Keratinocyte (primary cell): ENCODE data around the gene RASGEF1B. TPM values are rescaled to one million over a fixed set of nuclear protein-coding genes. Genes with fewer than 3 reads are reported as not detected.

Experiments used
- DNase-seq: peaks from one replicate; pipeline ENCODE4 v3.0.0-alpha.2; 2011; ENCODE audit warnings: low read depth, missing footprints, low spot score
- FAIRE-seq: peaks from 2 replicates; lab custom pipeline; 2011; peaks lifted over from hg19 to GRCh38; lab: Jason Lieb, UNC
- H2AFZ ChIP-seq: 2 replicates; pipeline ENCODE4 v1.6.0; 2012; ENCODE audit warnings: low read length, control low read depth, inconsistent platforms; ENCODE audit not compliant: control insufficient read depth
- H3K27ac ChIP-seq: 2 replicates; pipeline ENCODE4 v1.5.1; 2011; ENCODE audit warnings: low read length; ENCODE audit not compliant: control insufficient read depth, insufficient read depth
- H3K27me3 ChIP-seq: 3 replicates; pipeline ENCODE4 v1.6.0; 2011; ENCODE audit warnings: low read length; ENCODE audit not compliant: control insufficient read depth, insufficient read depth; ENCODE audit errors: extremely low read depth
- H3K36me3 ChIP-seq, 2 experiments: 2 replicates in 1 of 2; 3 replicates in 1 of 2; pipeline ENCODE4 v1.5.1; 2011; ENCODE audit warnings: low read length in 2 of 2, mild to moderate bottlenecking in 1 of 2; ENCODE audit not compliant: control insufficient read depth in 2 of 2, insufficient read depth in 2 of 2; ENCODE audit errors: extremely low read depth in 1 of 2
- H3K4me1 ChIP-seq: 3 replicates; pipeline ENCODE4 v1.5.1; 2011; ENCODE audit warnings: low read length; ENCODE audit not compliant: control insufficient read depth, insufficient read depth; ENCODE audit errors: extremely low read depth
- H3K4me2 ChIP-seq: 3 replicates; pipeline ENCODE4 v1.6.0; 2011; ENCODE audit warnings: low read depth, low read length; ENCODE audit not compliant: control insufficient read depth, insufficient read depth; ENCODE audit errors: extremely low read depth
- H3K4me3 ChIP-seq, 3 experiments: fragments of 200-600 bp in 1 of 3; sonication (generic) in 1 of 3; 2 replicates in 2 of 3; 3 replicates in 1 of 3; pipeline ENCODE4 v1.5.1; 2011 to 2016; ENCODE audit warnings: low read length in 3 of 3, mild to moderate bottlenecking in 3 of 3, control low read depth in 2 of 3, inconsistent platforms in 1 of 3, low read depth in 1 of 3, mixed read lengths in 1 of 3, mixed run types in 1 of 3, moderate library complexity in 1 of 3; ENCODE audit not compliant: control insufficient read depth in 2 of 3, insufficient read depth in 2 of 3; ENCODE audit errors: extremely low read depth in 1 of 3
- H3K79me2 ChIP-seq: 2 replicates; pipeline ENCODE4 v1.6.0; 2012; ENCODE audit warnings: low read length; ENCODE audit not compliant: control insufficient read depth, insufficient read depth
- H3K9ac ChIP-seq: 3 replicates; pipeline ENCODE4 v1.6.0; 2011; ENCODE audit warnings: low read length; ENCODE audit not compliant: control insufficient read depth, insufficient read depth; ENCODE audit errors: extremely low read depth
- H3K9me1 ChIP-seq: 3 replicates; pipeline ENCODE4 v1.6.0; 2011; ENCODE audit warnings: low read length; ENCODE audit not compliant: control insufficient read depth, insufficient read depth; ENCODE audit errors: extremely low read depth
- H3K9me3 ChIP-seq: 2 replicates; pipeline ENCODE4 v1.5.1; 2012; ENCODE audit warnings: low read depth, low read length; ENCODE audit not compliant: control insufficient read depth
- H4K20me1 ChIP-seq: 3 replicates; pipeline ENCODE4 v1.6.0; 2011; ENCODE audit warnings: low read length; ENCODE audit not compliant: control insufficient read depth, insufficient read depth; ENCODE audit errors: extremely low read depth
- EZH2 ChIP-seq: IDR thresholded peaks from one replicate; pipeline ENCODE4 v1.6.1; 2012; ENCODE audit warnings: inconsistent platforms, mild to moderate bottlenecking, low read length, moderate library complexity
- dilution Hi-C: fragments of 300-500 bp; cut with MboI; formaldehyde crosslinking; loops from one replicate; pipeline ENCODE4 v1.7.0; 2020; ENCODE audit warnings: low sequenced_read_pairs; ENCODE audit not compliant: extremely low pct_ligation_motif_present
- polyA plus RNA-seq, 5 experiments: library from polyadenylated mRNA; depleted of rRNA in 3 of 5; stranded (reverse) in 3 of 5; stranded (forward) in 1 of 5; unstranded in 1 of 5; fragments of >200 nt; gene quantifications; 1 replicate in 1 of 5; 2 replicates in 3 of 5; 3 replicates in 1 of 5; pipeline versions ENCODE4 v1.2.1 to v1.2.3, GENCODE V29; 2011 to 2012; ENCODE audit warnings: missing spikeins in 2 of 5, low read depth in 1 of 5, low replicate concordance in 1 of 5
- TF ChIP-seq, protein P1 (sequence below), 3 experiments: IDR thresholded peaks in 1 of 3; conservative IDR thresholded peaks in 1 of 3; optimal IDR thresholded peaks in 1 of 3; 2 replicates in 2 of 3; 3 replicates in 1 of 3; pipeline versions ENCODE3 to v1.5.1; 2011; ENCODE audit warnings: low read length in 3 of 3, mild to moderate bottlenecking in 3 of 3, moderate library complexity in 2 of 3, control low read depth in 1 of 3, inconsistent platforms in 1 of 3; ENCODE audit not compliant: insufficient read depth in 2 of 3; ENCODE audit errors: extremely low read depth in 1 of 3

The RASGEF1B gene
- polyA plus RNA-seq, 1 donor (not counting 4 experiments of a cell fraction or from before 2014, with no cell fraction given) = 0.68 TPM

DNA sequence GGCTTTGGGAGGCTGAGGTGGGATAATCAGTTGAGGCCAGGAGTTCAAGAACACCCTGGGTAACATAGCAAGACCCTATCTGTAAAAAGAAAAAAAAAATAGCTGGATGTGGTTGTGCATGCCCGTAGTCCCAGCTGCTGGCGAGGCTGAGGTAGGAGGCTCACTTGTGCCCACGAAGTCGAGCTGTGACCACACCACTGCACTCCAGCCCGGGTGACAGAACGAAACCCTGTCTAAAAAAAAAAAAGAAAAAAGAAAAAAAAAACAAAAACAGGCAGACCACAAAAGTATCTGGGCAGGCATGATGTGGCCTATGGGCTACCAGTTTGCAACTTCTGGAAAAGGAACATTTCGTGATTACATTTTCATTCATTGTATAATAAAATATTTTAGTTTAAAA is 38.1 kb upstream of the RASGEF1B start:
- H2AFZ ChIP-seq = no peak overlapping the region
- dilution Hi-C loops = no loop called here
- DNase-seq = no peak
- TF ChIP-seq EZH2 = no peak
- TF ChIP-seq, protein P1, sequence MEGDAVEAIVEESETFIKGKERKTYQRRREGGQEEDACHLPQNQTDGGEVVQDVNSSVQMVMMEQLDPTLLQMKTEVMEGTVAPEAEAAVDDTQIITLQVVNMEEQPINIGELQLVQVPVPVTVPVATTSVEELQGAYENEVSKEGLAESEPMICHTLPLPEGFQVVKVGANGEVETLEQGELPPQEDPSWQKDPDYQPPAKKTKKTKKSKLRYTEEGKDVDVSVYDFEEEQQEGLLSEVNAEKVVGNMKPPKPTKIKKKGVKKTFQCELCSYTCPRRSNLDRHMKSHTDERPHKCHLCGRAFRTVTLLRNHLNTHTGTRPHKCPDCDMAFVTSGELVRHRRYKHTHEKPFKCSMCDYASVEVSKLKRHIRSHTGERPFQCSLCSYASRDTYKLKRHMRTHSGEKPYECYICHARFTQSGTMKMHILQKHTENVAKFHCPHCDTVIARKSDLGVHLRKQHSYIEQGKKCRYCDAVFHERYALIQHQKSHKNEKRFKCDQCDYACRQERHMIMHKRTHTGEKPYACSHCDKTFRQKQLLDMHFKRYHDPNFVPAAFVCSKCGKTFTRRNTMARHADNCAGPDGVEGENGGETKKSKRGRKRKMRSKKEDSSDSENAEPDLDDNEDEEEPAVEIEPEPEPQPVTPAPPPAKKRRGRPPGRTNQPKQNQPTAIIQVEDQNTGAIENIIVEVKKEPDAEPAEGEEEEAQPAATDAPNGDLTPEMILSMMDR (optimal IDR thresholded peaks at IDR 0.05 in 1 of 3, IDR thresholded peaks at IDR 0.05 in 1 of 3, conservative IDR thresholded peaks at IDR 0.05 in 1 of 3; ENCODE audit: extremely low read depth in 1 of 3, insufficient read depth in 2 of 3, low read length in 3 of 3) = no peak
- no peak for FAIRE-seq
- no peaks in the 10 kb centered on the region for H3K36me3 ChIP-seq
- no peak overlapping the region for H3K27ac ChIP-seq
- H3K4me1 ChIP-seq = no peaks in the 10 kb centered on the region
- no peak overlapping the region for H3K4me2 ChIP-seq
- no peaks in the 10 kb centered on the region for H3K79me2 ChIP-seq
- H3K9ac ChIP-seq = no peak overlapping the region
- no peaks in the 10 kb centered on the region for H3K9me3 ChIP-seq
- no peaks in the 10 kb centered on the region for H4K20me1 ChIP-seq
- no peaks in the 10 kb centered on the region for H3K9me1 ChIP-seq
- H3K27me3 ChIP-seq = no peaks in the 10 kb centered on the region
- no peak overlapping the region for H3K4me3 ChIP-seq

DNA sequence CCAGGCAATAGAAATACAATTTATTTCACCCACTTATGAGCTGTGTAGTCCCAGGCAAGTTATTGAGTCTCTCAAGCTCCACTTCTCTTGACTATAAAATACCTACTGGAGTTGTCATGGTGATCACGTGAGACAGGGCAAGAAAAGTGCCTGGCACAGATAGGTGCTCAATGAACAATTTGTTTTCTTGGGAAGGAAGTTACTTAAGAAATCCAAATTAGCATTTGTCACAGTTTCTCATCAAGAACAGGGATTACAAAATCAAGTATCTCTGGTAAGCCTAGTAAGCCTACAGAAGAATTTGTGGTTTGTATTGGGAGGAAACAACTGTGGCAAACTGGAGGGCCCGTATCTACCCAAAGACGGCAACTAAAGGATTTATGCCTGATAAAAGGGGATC is 37.5 kb upstream of the RASGEF1B start:
- no peak overlapping the region for H3K4me2 ChIP-seq

More for the DNA sequence above, 37.5 kb upstream of the RASGEF1B start:
- no peaks in the 10 kb centered on the region for H3K9me3 ChIP-seq
- H4K20me1 ChIP-seq = no peaks in the 10 kb centered on the region
- no peaks in the 10 kb centered on the region for H3K27me3 ChIP-seq
- no peaks in the 10 kb centered on the region for H3K79me2 ChIP-seq
- no peaks in the 10 kb centered on the region for H3K36me3 ChIP-seq
- DNase-seq (no peak), FAIRE-seq (no peak)
- no peaks in the 10 kb centered on the region for H3K4me1 ChIP-seq
- TF ChIP-seq EZH2 = no peak
- TF ChIP-seq, protein P1 (optimal IDR thresholded peaks at IDR 0.05 in 1 of 3, IDR thresholded peaks at IDR 0.05 in 1 of 3, conservative IDR thresholded peaks at IDR 0.05 in 1 of 3; ENCODE audit: extremely low read depth in 1 of 3, insufficient read depth in 2 of 3, low read length in 3 of 3) = no peak
- H2AFZ ChIP-seq = no peak overlapping the region
- no peak overlapping the region for H3K9ac ChIP-seq
- dilution Hi-C loops = no loop called here
- H3K27ac ChIP-seq = no peak overlapping the region
- H3K4me3 ChIP-seq = no peak overlapping the region
- no peaks in the 10 kb centered on the region for H3K9me1 ChIP-seq
